ENCODE measurements around the gene TRAPPC12.
A peak's percentile ranks its signal among the peaks of the same experiment; 100 is the strongest.

TRAPPC12 gene

GRCh38 chr2:3447789-3448317, 68.4 kb downstream of the TRAPPC12 start:
- no peak for TF ChIP-seq GATA2 (IDR thresholded peaks at IDR 0.05; ENCODE audit: low read depth, low read length)
- TF ChIP-seq GATA3 (IDR thresholded peaks at IDR 0.05; ENCODE audit: low read depth, low read length) = no peak

- TF ChIP-seq GATA2 (IDR thresholded peaks at IDR 0.05; ENCODE audit: low read depth, low read length) = 0 out of 2 replicates have a peak, but pooled peaks have one; percentile 40
- TF ChIP-seq GATA3 (IDR thresholded peaks at IDR 0.05; ENCODE audit: low read depth, low read length) = no peak
Measured at GRCh38 chr2:3449086-3449485, 69.6 kb downstream of the TRAPPC12 start.

GRCh38 chr2:3449936-3450335, 70.4 kb downstream of the TRAPPC12 start:
- TF ChIP-seq GATA2 (IDR thresholded peaks at IDR 0.05; ENCODE audit: low read depth, low read length) (no peak), GATA3 (IDR thresholded peaks at IDR 0.05; ENCODE audit: low read depth, low read length) (no peak)

GRCh38 chr2:3450385-3451010, 71.0 kb downstream of the TRAPPC12 start:
- TF ChIP-seq GATA3 (IDR thresholded peaks at IDR 0.05; ENCODE audit: low read depth, low read length) = no peak
- no peak for TF ChIP-seq GATA2 (IDR thresholded peaks at IDR 0.05; ENCODE audit: low read depth, low read length)

- TF ChIP-seq GATA3 (IDR thresholded peaks at IDR 0.05; ENCODE audit: low read depth, low read length) = no peak
- TF ChIP-seq GATA2 (IDR thresholded peaks at IDR 0.05; ENCODE audit: low read depth, low read length) = no peak
Measured at GRCh38 chr2:3451169-3451568, 71.7 kb downstream of the TRAPPC12 start.

- no peak for TF ChIP-seq GATA3 (IDR thresholded peaks at IDR 0.05; ENCODE audit: low read depth, low read length)
- TF ChIP-seq GATA2 (IDR thresholded peaks at IDR 0.05; ENCODE audit: low read depth, low read length) = no peak
Measured at GRCh38 chr2:3451926-3452671, 72.6 kb downstream of the TRAPPC12 start.

GRCh38 chr2:3453190-3453999, 73.9 kb downstream of the TRAPPC12 start:
- TF ChIP-seq GATA2 (IDR thresholded peaks at IDR 0.05; ENCODE audit: low read depth, low read length) = no peak
- no peak for TF ChIP-seq GATA3 (IDR thresholded peaks at IDR 0.05; ENCODE audit: low read depth, low read length)

GRCh38 chr2:3454802-3455201, 75.3 kb downstream of the TRAPPC12 start:
- TF ChIP-seq GATA2 (IDR thresholded peaks at IDR 0.05; ENCODE audit: low read depth, low read length) = no peak

- TF ChIP-seq GATA3 (IDR thresholded peaks at IDR 0.05; ENCODE audit: low read depth, low read length) = no peak
- TF ChIP-seq GATA2 (IDR thresholded peaks at IDR 0.05; ENCODE audit: low read depth, low read length) = no peak
Measured at GRCh38 chr2:3456125-3456524, 76.6 kb downstream of the TRAPPC12 start.

GRCh38 chr2:3457524-3458395, 78.3 kb downstream of the TRAPPC12 start:
- no peak for TF ChIP-seq GATA3 (IDR thresholded peaks at IDR 0.05; ENCODE audit: low read depth, low read length)
- no peak for TF ChIP-seq GATA2 (IDR thresholded peaks at IDR 0.05; ENCODE audit: low read depth, low read length)

- TF ChIP-seq GATA2 (IDR thresholded peaks at IDR 0.05; ENCODE audit: low read depth, low read length) (peak; percentile 87), GATA3 (IDR thresholded peaks at IDR 0.05; ENCODE audit: low read depth, low read length) (no peak)
Measured at GRCh38 chr2:3458396-3459184, 79.1 kb downstream of the TRAPPC12 start.

- no peak for TF ChIP-seq GATA2 (IDR thresholded peaks at IDR 0.05; ENCODE audit: low read depth, low read length)
- TF ChIP-seq GATA3 (IDR thresholded peaks at IDR 0.05; ENCODE audit: low read depth, low read length) = no peak
Measured at GRCh38 chr2:3459185-3460015, 79.9 kb downstream of the TRAPPC12 start.

Data from SH-SY5Y (cell line).